A673 (cell line): ENCODE results near the gene DCX.

ENCODE experiments used
- EZH2 ChIP-seq: fragments of 200-600 bp; sonication (generic); IDR thresholded peaks from 2 replicates; pipeline ENCODE4 v1.6.1; 2017; ENCODE audit warnings: borderline replicate concordance, low read depth, mild to moderate bottlenecking, mixed read lengths, antibody characterized with exemption, low read length; ENCODE audit not compliant: poor library complexity, severe bottlenecking
- TF ChIP-seq, protein P1 (sequence below): fragments of 300-800, 200-600 bp; sonication (generic); conservative IDR thresholded peaks from 2 replicates; pipeline ENCODE4 v1.5.1; 2017; ENCODE audit warnings: low read depth, mild to moderate bottlenecking, antibody characterized with exemption, low read length, moderate library complexity, mixed read lengths

DNA sequence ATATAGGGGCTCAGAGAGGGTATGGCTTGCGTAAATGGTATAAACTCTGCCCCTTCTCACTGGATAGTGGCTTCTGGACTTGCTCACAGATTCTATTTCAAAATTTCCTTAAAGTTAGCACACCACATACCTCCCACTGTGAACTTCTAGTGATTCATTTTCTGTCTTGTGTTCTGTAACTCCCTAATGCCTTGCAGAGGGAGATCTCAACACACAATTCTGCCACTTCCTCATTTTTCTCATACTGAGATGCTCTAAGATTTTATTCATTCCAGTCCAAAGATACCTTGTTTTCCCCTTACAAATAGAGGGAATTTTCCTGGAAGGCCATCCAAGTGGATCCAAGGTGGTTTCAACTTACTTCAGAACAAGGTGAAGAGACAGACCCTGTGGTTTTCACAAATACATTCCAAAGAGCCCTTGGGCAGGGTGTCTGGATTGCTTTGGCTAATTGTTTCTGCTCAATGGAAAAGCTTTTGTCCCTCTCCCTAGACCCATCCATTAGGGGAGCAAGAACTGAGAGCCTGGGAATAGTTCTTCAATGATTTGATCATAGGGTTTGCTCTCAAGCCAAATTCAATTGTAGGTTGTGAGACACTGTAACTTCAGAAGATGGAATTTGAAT, 89.6 kb downstream of the DCX start:
- TF ChIP-seq, protein P1, sequence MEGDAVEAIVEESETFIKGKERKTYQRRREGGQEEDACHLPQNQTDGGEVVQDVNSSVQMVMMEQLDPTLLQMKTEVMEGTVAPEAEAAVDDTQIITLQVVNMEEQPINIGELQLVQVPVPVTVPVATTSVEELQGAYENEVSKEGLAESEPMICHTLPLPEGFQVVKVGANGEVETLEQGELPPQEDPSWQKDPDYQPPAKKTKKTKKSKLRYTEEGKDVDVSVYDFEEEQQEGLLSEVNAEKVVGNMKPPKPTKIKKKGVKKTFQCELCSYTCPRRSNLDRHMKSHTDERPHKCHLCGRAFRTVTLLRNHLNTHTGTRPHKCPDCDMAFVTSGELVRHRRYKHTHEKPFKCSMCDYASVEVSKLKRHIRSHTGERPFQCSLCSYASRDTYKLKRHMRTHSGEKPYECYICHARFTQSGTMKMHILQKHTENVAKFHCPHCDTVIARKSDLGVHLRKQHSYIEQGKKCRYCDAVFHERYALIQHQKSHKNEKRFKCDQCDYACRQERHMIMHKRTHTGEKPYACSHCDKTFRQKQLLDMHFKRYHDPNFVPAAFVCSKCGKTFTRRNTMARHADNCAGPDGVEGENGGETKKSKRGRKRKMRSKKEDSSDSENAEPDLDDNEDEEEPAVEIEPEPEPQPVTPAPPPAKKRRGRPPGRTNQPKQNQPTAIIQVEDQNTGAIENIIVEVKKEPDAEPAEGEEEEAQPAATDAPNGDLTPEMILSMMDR, result no peak
- no peak for TF ChIP-seq EZH2
